ENCODE results near the gene CNTNAP5.

Gene CNTNAP5

GRCh38 chr2:124485659-124486058 lies 460.6 kb downstream of the CNTNAP5 start:
- no peak for DNase-seq (ENCODE audit: low read depth)
- H3K4me3 ChIP-seq (ENCODE audit: low read depth, low read length): no peak overlapping the region
- no peak for TF ChIP-seq CTCF (IDR thresholded peaks at IDR 0.05; ENCODE audit: insufficient read depth, low read depth, low read length, missing control alignments)

GRCh38 chr2:124489686-124490085 lies 464.6 kb downstream of the CNTNAP5 start:
- no peak for TF ChIP-seq CTCF (IDR thresholded peaks at IDR 0.05; ENCODE audit: insufficient read depth, low read depth, low read length, missing control alignments)
- no peak for DNase-seq (ENCODE audit: low read depth)
- no peak overlapping the region for H3K4me3 ChIP-seq (ENCODE audit: low read depth, low read length)

- no peak overlapping the region for H3K4me3 ChIP-seq (ENCODE audit: low read depth, low read length)
- DNase-seq (ENCODE audit: low read depth): no peak
- no peak for TF ChIP-seq CTCF (IDR thresholded peaks at IDR 0.05; ENCODE audit: insufficient read depth, low read depth, low read length, missing control alignments)
Observed at GRCh38 chr2:124501575-124502152, 476.6 kb downstream of the CNTNAP5 start.

GRCh38 chr2:124514236-124514635 lies 489.1 kb downstream of the CNTNAP5 start:
- H3K4me3 ChIP-seq (ENCODE audit: low read depth, low read length): no peak overlapping the region
- TF ChIP-seq CTCF (IDR thresholded peaks at IDR 0.05; ENCODE audit: insufficient read depth, low read depth, low read length, missing control alignments): no peak
- no peak for DNase-seq (ENCODE audit: low read depth)

GRCh38 chr2:124520953-124521352 lies 495.9 kb downstream of the CNTNAP5 start:
- TF ChIP-seq CTCF (IDR thresholded peaks at IDR 0.05; ENCODE audit: insufficient read depth, low read depth, low read length, missing control alignments): no peak
- H3K4me3 ChIP-seq (ENCODE audit: low read depth, low read length): no peak overlapping the region
- no peak for DNase-seq (ENCODE audit: low read depth)

- no peak for DNase-seq (ENCODE audit: low read depth)
Observed at GRCh38 chr2:124523096-124523495, 498.0 kb downstream of the CNTNAP5 start.

More at GRCh38 chr2:124523096-124523495, 498.0 kb downstream of the CNTNAP5 start:
- no peak overlapping the region for H3K4me3 ChIP-seq (ENCODE audit: low read depth, low read length)
- no peak for TF ChIP-seq CTCF (IDR thresholded peaks at IDR 0.05; ENCODE audit: insufficient read depth, low read depth, low read length, missing control alignments)
